IgD-negative memory B cell (primary cell): ENCODE measurements around the gene UBE2V1. TPM values are rescaled to one million over a fixed set of nuclear protein-coding genes. Genes with fewer than 3 reads are reported as not detected.
"Not testable (repeated sequence)": the region's sequence is repeated elsewhere in the genome, so short reads cannot be mapped to it uniquely, and the experiment has no call there.

Experiments
- H3K27ac Mint-ChIP-seq, 3 donors: one replicate each; pipeline ENCODE4 v1.8.0; 2020 to 2022; ENCODE audit warnings: mild to moderate bottlenecking in 3 of 3, mixed read lengths in 3 of 3, moderate library complexity in 1 of 3
- H3K27me3 Mint-ChIP-seq: one replicate; pipeline ENCODE4 v1.8.0; 2021; ENCODE audit warnings: mixed read lengths
- H3K36me3 Mint-ChIP-seq: one replicate; pipeline ENCODE4 v1.8.0; 2020; ENCODE audit warnings: mild to moderate bottlenecking, mixed read lengths
- H3K4me1 Mint-ChIP-seq, 3 donors: one replicate each; pipeline ENCODE4 v1.8.0; 2020 to 2022; ENCODE audit warnings: mixed read lengths in 3 of 3, mild to moderate bottlenecking in 1 of 3
- H3K4me3 Mint-ChIP-seq, 4 donors: one replicate each; pipeline ENCODE4 v1.8.0; 2020 to 2022; ENCODE audit warnings: mild to moderate bottlenecking in 4 of 4, mixed read lengths in 4 of 4, moderate library complexity in 3 of 4
- H3K9me3 Mint-ChIP-seq, 3 donors: one replicate each; pipeline ENCODE4 v1.8.0; 2020 to 2021; ENCODE audit warnings: mixed read lengths in 3 of 3, mild to moderate bottlenecking in 1 of 3
- polyA plus RNA-seq: library from polyadenylated mRNA; unstranded; fragments of 300-500 nt; fragmentation: Illumina TruSeq; gene quantifications from one replicate; pipeline ENCODE4 v1.2.3, GENCODE V29; 2021

Gene UBE2V1
- polyA plus RNA-seq, 1 donor from 2014 or later, result 125 TPM

GRCh38 chr20:50113420-50114224, 672 bp upstream of the UBE2V1 start:
- Mint-ChIP-seq H3K27ac (peak overlapping the region; percentile 89 to 98 (median 95)), H3K9me3 (no peaks in the 10 kb centered on the region), H3K36me3 (no peaks in the 10 kb centered on the region), H3K4me3 (peak overlapping the region; percentile 95 to 100 (median 98)), H3K4me1 (peaks cover 48 to 64% (median 50%) of the 10 kb centered on the region in 3 donors), H3K27me3 (no peaks in the 10 kb centered on the region)

- no peaks in the 10 kb centered on the region for H3K36me3 Mint-ChIP-seq
- peaks cover 54 to 79% (median 61%) of the 10 kb centered on the region in 3 donors for H3K4me1 Mint-ChIP-seq
- no peaks in the 10 kb centered on the region for H3K27me3 Mint-ChIP-seq
- H3K4me3 Mint-ChIP-seq, result peak overlapping the region; percentile 95 to 100 (median 98)
- peak overlapping the region; percentile 89 to 98 (median 94) for H3K27ac Mint-ChIP-seq
- no peaks in the 10 kb centered on the region for H3K9me3 Mint-ChIP-seq
Observed at GRCh38 chr20:50111829-50112495, 988 bp downstream of the UBE2V1 start.

GRCh38 chr20:50111120-50111828, 1.7 kb downstream of the UBE2V1 start:
- no peaks in the 10 kb centered on the region for H3K36me3 Mint-ChIP-seq
- H3K4me1 Mint-ChIP-seq, result peaks cover 52 to 82% (median 62%) of the 10 kb centered on the region in 3 donors
- H3K27me3 Mint-ChIP-seq, result no peaks in the 10 kb centered on the region
- H3K27ac Mint-ChIP-seq, result peak overlapping the region; percentile 89 to 98 (median 94)
- H3K9me3 Mint-ChIP-seq, result no peaks in the 10 kb centered on the region
- peak overlapping the region; percentile 95 to 100 (median 98) for H3K4me3 Mint-ChIP-seq

DNA sequence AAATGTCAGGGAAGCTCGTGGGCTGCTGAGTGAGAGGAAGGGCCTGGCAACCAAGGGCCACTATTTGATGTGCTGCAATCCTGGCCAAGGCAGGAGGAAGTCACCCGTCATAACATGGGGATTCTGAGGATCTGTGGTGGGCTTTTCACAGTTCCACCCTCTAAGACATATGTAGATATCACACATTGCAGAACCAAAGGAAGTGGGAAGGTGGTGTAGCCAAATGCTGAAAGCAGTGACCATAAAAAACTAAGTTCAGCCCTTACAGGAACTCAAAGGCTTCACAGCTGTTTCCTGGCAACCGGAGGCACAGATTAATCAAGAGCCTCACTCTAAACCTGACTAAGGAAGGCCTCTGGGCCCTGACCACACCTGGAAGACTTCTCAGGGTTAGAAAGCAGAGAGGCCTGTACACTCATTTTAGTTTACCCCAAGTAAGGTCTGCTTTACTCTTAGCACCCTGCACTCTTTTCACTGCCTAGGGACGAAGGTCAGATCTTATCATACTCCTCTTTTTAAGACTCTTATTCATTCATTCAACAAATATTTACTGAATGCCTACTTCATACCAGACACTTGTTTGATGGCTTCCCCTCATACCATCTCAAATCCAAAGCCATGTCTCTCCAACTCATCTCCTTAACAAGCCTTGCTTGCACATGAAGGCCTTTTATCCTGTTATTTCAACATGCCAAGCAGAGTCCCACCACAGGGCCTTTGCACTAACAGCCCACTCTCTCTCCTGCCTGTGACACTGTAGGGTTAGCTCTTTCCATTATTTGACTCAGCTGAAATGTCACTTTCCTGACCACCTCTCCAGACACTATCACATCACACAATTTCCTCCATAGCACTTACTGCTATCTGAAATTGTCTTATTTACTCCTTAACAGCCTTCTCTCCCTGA, 2.6 kb downstream of the UBE2V1 start:
- no peaks in the 10 kb centered on the region for H3K27me3 Mint-ChIP-seq
- H3K4me3 Mint-ChIP-seq, result peak overlapping the region; percentile 60 to 99 (median 76)
- H3K27ac Mint-ChIP-seq, result peak overlapping the region; percentile 81 to 95 (median 94)
- no peaks in the 10 kb centered on the region for H3K36me3 Mint-ChIP-seq
- peaks cover 45 to 82% (median 56%) of the 10 kb centered on the region in 3 donors for H3K4me1 Mint-ChIP-seq
- no peaks in the 10 kb centered on the region for H3K9me3 Mint-ChIP-seq

DNA sequence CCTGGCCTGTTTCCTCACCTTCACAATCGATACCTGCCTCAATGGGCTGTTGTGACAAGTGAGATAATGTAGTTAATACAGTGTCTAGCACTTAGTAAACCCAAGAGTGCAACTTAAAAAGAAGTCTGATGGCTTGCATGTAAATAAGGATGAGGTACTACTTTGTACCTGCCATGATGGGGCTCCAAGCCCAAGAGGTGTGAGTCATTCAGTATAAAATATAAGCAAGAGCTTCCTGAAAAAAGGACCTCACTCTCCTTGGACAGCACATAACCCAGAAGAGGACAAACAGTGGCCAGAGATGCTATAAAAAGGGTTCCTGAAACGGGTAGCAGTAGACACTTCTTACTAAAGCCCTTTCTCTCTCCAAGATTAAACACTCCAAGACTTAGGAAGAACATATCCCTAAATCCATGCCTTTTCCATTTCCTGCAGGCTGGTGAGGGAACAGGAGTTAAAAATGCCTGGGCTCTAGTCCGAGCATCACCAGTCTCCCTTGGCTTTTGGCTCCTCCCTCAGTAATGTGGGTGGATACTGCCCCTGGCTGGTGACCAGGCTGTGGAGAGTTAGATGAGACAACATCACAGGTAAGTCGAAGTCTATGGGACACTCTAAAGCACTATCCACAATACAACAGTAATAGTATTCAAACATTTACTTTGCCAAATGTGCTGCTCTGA, 4.3 kb downstream of the UBE2V1 start:
- peak overlapping the region in 2 of 3 donors; percentile 41 to 59 for H3K27ac Mint-ChIP-seq
- no peaks in the 10 kb centered on the region for H3K9me3 Mint-ChIP-seq
- no peaks in the 10 kb centered on the region for H3K36me3 Mint-ChIP-seq
- no peaks in the 10 kb centered on the region for H3K27me3 Mint-ChIP-seq
- H3K4me3 Mint-ChIP-seq, result peak overlapping the region in 3 of 4 donors; percentile 23 to 83 (median 61)
- H3K4me1 Mint-ChIP-seq, result peaks cover 45 to 71% (median 47%) of the 10 kb centered on the region in 3 donors

DNA sequence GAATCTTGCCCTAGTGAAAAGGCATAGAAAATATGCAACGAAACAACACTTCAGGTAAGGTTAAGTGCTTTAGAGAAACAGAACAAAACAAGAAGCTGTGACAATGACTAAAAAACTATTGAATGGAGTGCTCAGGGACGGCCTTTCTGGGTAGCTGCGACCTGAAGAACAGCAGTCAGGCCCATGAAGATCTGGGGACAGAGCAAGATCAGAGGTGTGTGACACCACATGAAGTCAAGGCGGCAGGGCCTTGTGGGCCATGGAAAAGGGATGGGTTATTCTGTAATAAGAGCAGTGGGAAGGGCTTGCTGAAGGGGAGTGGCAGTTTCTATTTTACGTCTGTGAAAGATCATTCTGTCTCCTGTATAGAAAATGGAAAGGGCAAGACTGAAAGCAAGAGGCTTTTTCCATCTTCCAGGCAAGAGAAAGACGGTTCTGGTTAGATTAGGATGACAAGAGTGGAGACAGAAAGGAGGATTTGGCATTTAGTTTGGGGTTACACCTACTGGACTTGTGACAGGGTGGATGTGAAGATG, 5.1 kb downstream of the UBE2V1 start:
- peak overlapping the region in 2 of 3 donors; percentile 49 to 59 for H3K27ac Mint-ChIP-seq
- H3K4me3 Mint-ChIP-seq, result peak overlapping the region in 3 of 4 donors; percentile 33 to 44 (median 39)
- H3K4me1 Mint-ChIP-seq, result peaks cover 43 to 71% (median 48%) of the 10 kb centered on the region in 3 donors
- no peaks in the 10 kb centered on the region for H3K9me3 Mint-ChIP-seq
- no peaks in the 10 kb centered on the region for H3K36me3 Mint-ChIP-seq
- H3K27me3 Mint-ChIP-seq, result no peaks in the 10 kb centered on the region

GRCh38 chr20:50107086-50107660, 5.8 kb downstream of the UBE2V1 start:
- Mint-ChIP-seq H3K27me3 (no peaks in the 10 kb centered on the region), H3K27ac (peak overlapping the region in 2 of 3 donors; percentile 49 to 69), H3K36me3 (no peaks in the 10 kb centered on the region), H3K4me3 (peak overlapping the region in 2 of 4 donors; percentile 44 to 73), H3K9me3 (no peaks in the 10 kb centered on the region), H3K4me1 (peaks cover 42 to 73% (median 50%) of the 10 kb centered on the region in 3 donors)

GRCh38 chr20:50106669-50107068, 6.3 kb downstream of the UBE2V1 start:
- not testable (repeated sequence) for H3K9me3 Mint-ChIP-seq, H3K27me3 Mint-ChIP-seq, H3K36me3 Mint-ChIP-seq
- H3K4me1 Mint-ChIP-seq, result peaks cover 42 to 73% (median 50%) of the 10 kb centered on the region in 3 donors
- peak overlapping the region in 1 of 3 donors; percentile 49 for H3K27ac Mint-ChIP-seq
- H3K4me3 Mint-ChIP-seq, result peak overlapping the region in 1 of 4 donors; percentile 14

GRCh38 chr20:50103464-50104107, 9.4 kb downstream of the UBE2V1 start:
- H3K27ac Mint-ChIP-seq, H3K27me3 Mint-ChIP-seq, H3K9me3 Mint-ChIP-seq, H3K36me3 Mint-ChIP-seq: not testable (repeated sequence)
- Mint-ChIP-seq H3K4me3 (peak overlapping the region in 1 of 4 donors; percentile 27), H3K4me1 (peaks cover 28 to 56% (median 35%) of the 10 kb centered on the region in 3 donors)

GRCh38 chr20:50102551-50102950, 10.4 kb downstream of the UBE2V1 start:
- not testable (repeated sequence) for H3K36me3 Mint-ChIP-seq, H3K9me3 Mint-ChIP-seq, H3K27me3 Mint-ChIP-seq
- Mint-ChIP-seq H3K4me3 (peak overlapping the region in 2 of 4 donors; percentile 67 to 68), H3K4me1 (peaks cover 26 to 50% (median 30%) of the 10 kb centered on the region in 3 donors), H3K27ac (peak overlapping the region in 1 of 3 donors; percentile 88)

- Mint-ChIP-seq H3K4me3 (peak overlapping the region in 2 of 4 donors; percentile 75 to 76), H3K36me3 (no peaks in the 10 kb centered on the region), H3K27ac (peak overlapping the region in 1 of 3 donors; percentile 71), H3K9me3 (no peaks in the 10 kb centered on the region), H3K27me3 (no peaks in the 10 kb centered on the region), H3K4me1 (peaks cover 23 to 46% (median 29%) of the 10 kb centered on the region in 3 donors)
Observed at GRCh38 chr20:50101887-50102286, 11.1 kb downstream of the UBE2V1 start.

- H3K9me3 Mint-ChIP-seq, result no peaks in the 10 kb centered on the region
- H3K27me3 Mint-ChIP-seq, result no peaks in the 10 kb centered on the region
- no peak overlapping the region for H3K4me3 Mint-ChIP-seq
- H3K27ac Mint-ChIP-seq, result no peak overlapping the region
- no peaks in the 10 kb centered on the region for H3K36me3 Mint-ChIP-seq
- H3K4me1 Mint-ChIP-seq, result peaks cover 22 to 47% (median 29%) of the 10 kb centered on the region in 3 donors
Observed at GRCh38 chr20:50101281-50101680, 11.7 kb downstream of the UBE2V1 start.

- Mint-ChIP-seq H3K27me3 (no peaks in the 10 kb centered on the region), H3K36me3 (no peaks in the 10 kb centered on the region), H3K4me1 (peaks cover 22 to 41% (median 29%) of the 10 kb centered on the region in 3 donors), H3K4me3 (no peak overlapping the region), H3K9me3 (no peaks in the 10 kb centered on the region), H3K27ac (peak overlapping the region in 1 of 3 donors; percentile 64)
Observed at GRCh38 chr20:50100552-50100951, 12.4 kb downstream of the UBE2V1 start.
